ENCODE results near the gene TRAPPC10.

Gene TRAPPC10

DNA sequence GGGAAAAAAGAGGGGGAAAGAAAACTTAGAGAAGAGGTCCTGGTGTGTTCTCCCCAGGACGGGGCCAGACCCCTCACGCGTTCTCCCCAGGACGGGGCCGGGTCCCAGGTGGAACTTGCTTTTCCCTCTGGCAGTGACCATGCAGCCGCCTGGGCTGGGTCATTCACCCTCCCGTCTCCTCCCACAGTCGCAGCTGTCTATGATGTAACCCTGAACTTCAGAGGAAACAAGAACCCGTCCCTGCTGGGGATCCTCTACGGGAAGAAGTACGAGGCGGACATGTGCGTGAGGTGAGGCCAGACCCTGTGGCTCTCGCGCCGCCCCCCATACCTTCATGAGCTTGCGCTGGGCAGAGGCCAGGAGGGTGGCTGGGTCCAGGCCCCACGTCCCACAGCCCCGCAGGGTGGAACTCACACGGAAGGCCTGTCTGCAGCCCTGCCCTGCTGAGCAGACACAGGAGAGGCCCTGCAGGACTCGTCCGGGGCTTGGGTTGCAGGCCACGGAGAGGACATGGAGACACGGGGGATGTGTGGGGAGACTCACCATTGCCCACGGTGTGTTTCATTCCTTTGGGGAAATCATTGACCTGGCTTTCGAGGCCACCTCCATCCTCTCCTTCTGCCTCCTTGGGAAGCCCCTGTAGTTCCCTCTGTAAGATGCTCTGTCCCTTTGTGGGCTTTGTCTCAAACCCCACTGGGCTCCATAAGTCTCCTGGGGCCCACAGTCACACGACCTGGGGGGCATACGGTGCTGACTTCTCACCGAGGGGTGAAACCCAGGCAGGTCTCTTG lies 40.7 kb upstream of the TRAPPC10 start:
- H2AK5ac ChIP-seq (ENCODE audit: low read length): no peak overlapping the region
- no peak overlapping the region for H3K9ac ChIP-seq (ENCODE audit: low read length)
- H3K79me1 ChIP-seq (ENCODE audit: low read length): no peaks in the 10 kb centered on the region
- no peak overlapping the region for H3K27ac ChIP-seq (ENCODE audit: low read depth, low read length)
- H2BK5ac ChIP-seq (ENCODE audit: low read depth, low read length, poor library complexity): no peak overlapping the region
- no peak overlapping the region for H4K8ac ChIP-seq (ENCODE audit: low read depth, low read length)
- no peak overlapping the region for H4K91ac ChIP-seq (ENCODE audit: low read depth, low read length)
- no peaks in the 10 kb centered on the region for H3K79me2 ChIP-seq (ENCODE audit: control insufficient read depth, insufficient read depth, low read length, poor library complexity)
- H2BK120ac ChIP-seq (ENCODE audit: insufficient read depth, low read length, poor library complexity): no peak overlapping the region
- H3K27me3 ChIP-seq (ENCODE audit: insufficient read depth, low read length): no peaks in the 10 kb centered on the region
- peaks cover 2% of the 10 kb centered on the region for H3K9me3 ChIP-seq (ENCODE audit: insufficient read depth, low read depth, low read length)
- H3K23ac ChIP-seq (ENCODE audit: low read length): no peak overlapping the region
- no CpG with 5 or more reads among the region's 29 CpGs for WGBS (ENCODE audit: extremely low coverage, insufficient coverage, insufficient read length)
- H3K4me3 ChIP-seq (ENCODE audit: low read depth, low read length): no peak overlapping the region
- H3K14ac ChIP-seq (ENCODE audit: low read length): no peak overlapping the region
- H3K4me1 ChIP-seq (ENCODE audit: control insufficient read depth in 1 of 2, insufficient read depth in 2 of 2, low read length in 2 of 2): no peaks in the 10 kb centered on the region
- DNase-seq: no peak
- H3K4me2 ChIP-seq (ENCODE audit: low read length): no peak overlapping the region
- H4K12ac ChIP-seq (ENCODE audit: low read depth, low read length): no peak overlapping the region
- peaks cover 0 to 3% of the 10 kb centered on the region in 2 experiments for H3K36me3 ChIP-seq (ENCODE audit: control insufficient read depth in 1 of 2, insufficient read depth in 2 of 2, low read length in 2 of 2)
- H2AFZ ChIP-seq (ENCODE audit: insufficient read depth, low read length, poor library complexity): no peak overlapping the region
- no peak overlapping the region for H3K18ac ChIP-seq (ENCODE audit: low read length)
- no peak overlapping the region for H2BK12ac ChIP-seq (ENCODE audit: low read length)
- H3K4ac ChIP-seq (ENCODE audit: low read depth, low read length): no peak overlapping the region

DNA sequence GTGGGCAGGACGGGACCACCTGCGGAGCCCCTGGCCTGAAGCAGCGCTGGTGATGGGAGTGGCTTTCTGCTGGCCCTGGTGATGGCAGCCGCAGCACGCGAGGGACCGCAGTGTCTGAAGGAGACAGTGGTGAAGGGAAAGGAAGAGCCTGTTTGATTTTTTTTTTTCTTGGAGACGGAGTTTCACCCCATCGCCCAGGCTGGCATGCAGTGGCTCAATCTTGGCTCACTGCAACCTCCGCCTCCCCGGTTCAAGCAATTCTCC lies 40.2 kb upstream of the TRAPPC10 start:
- Histone ChIP-seq H3K4me1 (ENCODE audit: control insufficient read depth in 1 of 2, insufficient read depth in 2 of 2, low read length in 2 of 2) (no peaks in the 10 kb centered on the region), H3K23ac (ENCODE audit: low read length) (no peak overlapping the region), H4K8ac (ENCODE audit: low read depth, low read length) (no peak overlapping the region), H3K27ac (ENCODE audit: low read depth, low read length) (no peak overlapping the region), H2AK5ac (ENCODE audit: low read length) (no peak overlapping the region), H2BK5ac (ENCODE audit: low read depth, low read length, poor library complexity) (no peak overlapping the region), H2BK120ac (ENCODE audit: insufficient read depth, low read length, poor library complexity) (no peak overlapping the region), H3K79me2 (ENCODE audit: control insufficient read depth, insufficient read depth, low read length, poor library complexity) (no peaks in the 10 kb centered on the region), H3K9me3 (ENCODE audit: insufficient read depth, low read depth, low read length) (peaks cover 2% of the 10 kb centered on the region), H3K27me3 (ENCODE audit: insufficient read depth, low read length) (no peaks in the 10 kb centered on the region), H3K36me3 (ENCODE audit: control insufficient read depth in 1 of 2, insufficient read depth in 2 of 2, low read length in 2 of 2) (peaks cover 0 to 3% of the 10 kb centered on the region in 2 experiments), H3K4me2 (ENCODE audit: low read length) (no peak overlapping the region), H2AFZ (ENCODE audit: insufficient read depth, low read length, poor library complexity) (no peak overlapping the region), H3K14ac (ENCODE audit: low read length) (no peak overlapping the region), H3K4ac (ENCODE audit: low read depth, low read length) (no peak overlapping the region), H4K12ac (ENCODE audit: low read depth, low read length) (no peak overlapping the region), H3K79me1 (ENCODE audit: low read length) (no peaks in the 10 kb centered on the region), H4K91ac (ENCODE audit: low read depth, low read length) (no peak overlapping the region), H3K9ac (ENCODE audit: low read length) (no peak overlapping the region), H3K4me3 (ENCODE audit: low read depth, low read length) (no peak overlapping the region), H3K18ac (ENCODE audit: low read length) (no peak overlapping the region), H2BK12ac (ENCODE audit: low read length) (no peak overlapping the region)
- no peak for DNase-seq
- WGBS (ENCODE audit: extremely low coverage, insufficient coverage, insufficient read length): no CpG with 5 or more reads among the region's 11 CpGs

DNA sequence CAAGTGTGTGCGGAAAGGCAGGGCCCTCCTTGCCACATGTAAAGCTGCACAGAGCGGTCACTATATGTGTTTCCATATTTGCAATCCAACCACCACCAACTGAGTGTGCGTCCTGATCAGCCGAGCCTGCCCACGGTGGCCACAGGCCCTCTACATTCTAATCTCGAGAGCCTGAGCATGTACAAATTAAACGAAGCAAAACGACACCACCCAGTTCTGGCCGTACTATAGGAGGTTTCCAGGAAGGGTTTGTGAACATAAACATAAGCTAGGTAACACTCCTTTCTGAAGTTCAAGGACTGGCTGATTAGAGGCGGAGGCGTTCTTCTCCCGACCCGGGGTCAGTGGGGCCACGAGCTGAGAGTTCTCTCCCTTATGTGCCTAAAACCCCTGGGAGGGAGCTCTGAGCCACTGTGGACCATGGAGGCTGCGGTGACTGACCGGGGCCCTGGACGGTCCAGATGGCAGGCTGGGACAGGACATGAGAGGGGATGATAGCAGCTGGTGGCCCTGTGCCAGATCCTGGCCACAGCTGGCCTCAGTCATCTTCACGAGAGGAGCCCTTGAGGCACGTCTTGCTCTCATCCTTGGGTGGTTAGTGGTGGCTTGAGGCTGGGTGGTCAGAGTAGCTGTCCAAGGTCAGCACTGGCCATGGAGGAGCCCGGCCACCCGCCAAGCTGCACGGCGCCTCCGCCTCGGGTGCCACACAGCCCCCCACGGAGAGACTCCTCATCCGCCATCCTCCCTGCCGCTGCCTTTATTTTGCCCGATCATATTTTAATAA lies 39.1 kb upstream of the TRAPPC10 start:
- Histone ChIP-seq H3K27ac (ENCODE audit: low read depth, low read length) (no peak overlapping the region), H3K36me3 (ENCODE audit: control insufficient read depth in 1 of 2, insufficient read depth in 2 of 2, low read length in 2 of 2) (peaks cover 0 to 3% of the 10 kb centered on the region in 2 experiments), H3K4ac (ENCODE audit: low read depth, low read length) (no peak overlapping the region), H3K4me2 (ENCODE audit: low read length) (no peak overlapping the region), H3K27me3 (ENCODE audit: insufficient read depth, low read length) (no peaks in the 10 kb centered on the region), H3K4me1 (ENCODE audit: control insufficient read depth in 1 of 2, insufficient read depth in 2 of 2, low read length in 2 of 2) (no peaks in the 10 kb centered on the region), H4K91ac (ENCODE audit: low read depth, low read length) (no peak overlapping the region), H3K4me3 (ENCODE audit: low read depth, low read length) (no peak overlapping the region), H3K79me2 (ENCODE audit: control insufficient read depth, insufficient read depth, low read length, poor library complexity) (no peaks in the 10 kb centered on the region), H2AK5ac (ENCODE audit: low read length) (no peak overlapping the region), H2AFZ (ENCODE audit: insufficient read depth, low read length, poor library complexity) (no peak overlapping the region), H3K14ac (ENCODE audit: low read length) (no peak overlapping the region), H3K9me3 (ENCODE audit: insufficient read depth, low read depth, low read length) (peaks cover 2% of the 10 kb centered on the region), H3K18ac (ENCODE audit: low read length) (no peak overlapping the region), H4K8ac (ENCODE audit: low read depth, low read length) (no peak overlapping the region), H3K23ac (ENCODE audit: low read length) (no peak overlapping the region), H2BK5ac (ENCODE audit: low read depth, low read length, poor library complexity) (no peak overlapping the region), H4K12ac (ENCODE audit: low read depth, low read length) (no peak overlapping the region), H2BK120ac (ENCODE audit: insufficient read depth, low read length, poor library complexity) (no peak overlapping the region), H3K9ac (ENCODE audit: low read length) (no peak overlapping the region), H2BK12ac (ENCODE audit: low read length) (no peak overlapping the region), H3K79me1 (ENCODE audit: low read length) (no peaks in the 10 kb centered on the region)
- no CpG with 5 or more reads among the region's 29 CpGs for WGBS (ENCODE audit: extremely low coverage, insufficient coverage, insufficient read length)
- DNase-seq: no peak

DNA sequence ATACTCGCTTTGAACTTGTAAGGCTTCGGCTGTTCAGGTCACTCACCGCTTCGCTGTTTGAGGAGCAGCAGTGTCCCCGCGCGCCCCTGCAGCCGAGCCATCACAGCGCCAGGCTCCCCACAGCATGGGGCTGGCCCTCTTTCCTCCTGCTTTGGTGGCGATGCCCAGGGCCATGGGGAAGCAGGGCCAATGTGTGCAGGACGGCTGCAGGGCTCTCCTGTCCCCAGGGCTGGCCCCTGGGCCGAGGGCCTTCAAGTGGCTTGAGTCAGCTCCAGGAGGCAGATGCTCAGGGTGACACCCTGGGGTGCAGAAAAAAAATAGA lies 38.5 kb upstream of the TRAPPC10 start:
- no peak overlapping the region for H3K18ac ChIP-seq (ENCODE audit: low read length)
- no peak overlapping the region for H4K12ac ChIP-seq (ENCODE audit: low read depth, low read length)
- no peak overlapping the region for H3K4ac ChIP-seq (ENCODE audit: low read depth, low read length)
- H3K79me1 ChIP-seq (ENCODE audit: low read length): no peaks in the 10 kb centered on the region
- no peak overlapping the region for H3K27ac ChIP-seq (ENCODE audit: low read depth, low read length)
- no peaks in the 10 kb centered on the region for H3K4me1 ChIP-seq (ENCODE audit: control insufficient read depth in 1 of 2, insufficient read depth in 2 of 2, low read length in 2 of 2)
- no peak overlapping the region for H2BK12ac ChIP-seq (ENCODE audit: low read length)
- no peak overlapping the region for H2BK5ac ChIP-seq (ENCODE audit: low read depth, low read length, poor library complexity)
- no peak for DNase-seq
- H3K14ac ChIP-seq (ENCODE audit: low read length): no peak overlapping the region
- H3K23ac ChIP-seq (ENCODE audit: low read length): no peak overlapping the region
- peaks cover 0 to 3% of the 10 kb centered on the region in 2 experiments for H3K36me3 ChIP-seq (ENCODE audit: control insufficient read depth in 1 of 2, insufficient read depth in 2 of 2, low read length in 2 of 2)
- no peaks in the 10 kb centered on the region for H3K27me3 ChIP-seq (ENCODE audit: insufficient read depth, low read length)
- no peak overlapping the region for H2BK120ac ChIP-seq (ENCODE audit: insufficient read depth, low read length, poor library complexity)
- H2AK5ac ChIP-seq (ENCODE audit: low read length): no peak overlapping the region
- H3K4me2 ChIP-seq (ENCODE audit: low read length): no peak overlapping the region
- no peak overlapping the region for H4K91ac ChIP-seq (ENCODE audit: low read depth, low read length)
- H3K9ac ChIP-seq (ENCODE audit: low read length): no peak overlapping the region
- no peaks in the 10 kb centered on the region for H3K79me2 ChIP-seq (ENCODE audit: control insufficient read depth, insufficient read depth, low read length, poor library complexity)
- H3K9me3 ChIP-seq (ENCODE audit: insufficient read depth, low read depth, low read length): peaks cover 2% of the 10 kb centered on the region
- WGBS (ENCODE audit: extremely low coverage, insufficient coverage, insufficient read length): no CpG with 5 or more reads among the region's 12 CpGs
- H3K4me3 ChIP-seq (ENCODE audit: low read depth, low read length): no peak overlapping the region
- no peak overlapping the region for H4K8ac ChIP-seq (ENCODE audit: low read depth, low read length)
- no peak overlapping the region for H2AFZ ChIP-seq (ENCODE audit: insufficient read depth, low read length, poor library complexity)

All from trophoblast cell (in vitro differentiated cells and primary cell).